Activated T-cell treated with anti-CD3 and anti-CD28 coated beads, Interleukin-2, amount 50 U/mL, for 1 hour (primary cell): ENCODE results near the gene FOXK1.
"Not testable (repeated sequence)": the region's sequence is repeated elsewhere in the genome, so short reads cannot be mapped to it uniquely, and the experiment has no call there.

Experiments
- DNase-seq: peaks from one replicate; pipeline ENCODE4 v3.0.0-alpha.2; 2020

The FOXK1 gene

GRCh38 chr7:4787947-4788626 lies 106.0 kb downstream of the FOXK1 start:
- DNase-seq, result no peak

- no peak for DNase-seq
Observed at GRCh38 chr7:4788627-4789189, 106.6 kb downstream of the FOXK1 start.

GRCh38 chr7:4789194-4790077 lies 107.3 kb downstream of the FOXK1 start:
- no peak for DNase-seq

GRCh38 chr7:4790078-4790465 lies 108.0 kb downstream of the FOXK1 start:
- DNase-seq, result no peak

- DNase-seq, result no peak
Observed at GRCh38 chr7:4790516-4790991, 108.5 kb downstream of the FOXK1 start.

- no peak for DNase-seq
Observed at GRCh38 chr7:4791101-4791737, 109.1 kb downstream of the FOXK1 start.

- peak; percentile 88 for DNase-seq
Observed at GRCh38 chr7:4791738-4792536, 109.8 kb downstream of the FOXK1 start.

- no peak for DNase-seq
Observed at GRCh38 chr7:4792537-4793126, 110.5 kb downstream of the FOXK1 start.

- DNase-seq, result not testable (repeated sequence)
Observed at GRCh38 chr7:4793385-4793993, 111.4 kb downstream of the FOXK1 start.

- DNase-seq, result not testable (repeated sequence)
Observed at GRCh38 chr7:4794171-4794570, 112.1 kb downstream of the FOXK1 start.

GRCh38 chr7:4794591-4795350 lies 112.7 kb downstream of the FOXK1 start:
- DNase-seq, result no peak

- no peak for DNase-seq
Observed at GRCh38 chr7:4796453-4796852, 114.4 kb downstream of the FOXK1 start.

GRCh38 chr7:4797858-4798705 lies 116.0 kb downstream of the FOXK1 start:
- peak; percentile 77 for DNase-seq

- DNase-seq, result no peak
Observed at GRCh38 chr7:4798706-4799235, 116.7 kb downstream of the FOXK1 start.

- no peak for DNase-seq
Observed at GRCh38 chr7:4799508-4800268, 117.6 kb downstream of the FOXK1 start.

GRCh38 chr7:4800487-4800886 lies 118.4 kb downstream of the FOXK1 start:
- DNase-seq, result no peak

- no peak for DNase-seq
Observed at GRCh38 chr7:4800926-4801838, 119.1 kb downstream of the FOXK1 start.

- no peak for DNase-seq
Observed at GRCh38 chr7:4801839-4802231, 119.7 kb downstream of the FOXK1 start.
